ENCODE data around the gene DRAM1. TPM values are rescaled to one million over a fixed set of nuclear protein-coding genes. Genes with fewer than 3 reads are reported as not detected.

Gene DRAM1
- total and polyA plus RNA-seq, 10 of the 15 experiments (the other 5 are each of a cell fraction or from before 2014, with no cell fraction given): 22.4 to 91.5 (median 41.4) TPM

- TF ChIP-seq MTA3 (IDR thresholded peaks at IDR 0.05; ENCODE audit: borderline replicate concordance, low read length) (peak; percentile 85; the same call in 1 of the 2 replicates), CUX1 (IDR thresholded peaks at IDR 0.05; ENCODE audit: insufficient replicate concordance, low read depth, low read length) (no peak), SPI1 (IDR thresholded peaks at IDR 0.05; ENCODE audit: borderline replicate concordance, insufficient read depth, low read depth, low read length) (peak; percentile 97), PAX5 (IDR thresholded peaks at IDR 0.05; ENCODE audit: borderline replicate concordance, low read depth, low read length) (peak; percentile 72; the same call in 1 of the 2 replicates), BCL3 (IDR thresholded peaks at IDR 0.05; ENCODE audit: borderline replicate concordance, insufficient read depth, low read depth, low read length, poor library complexity, severe bottlenecking) (peak; percentile 36), EP300 (IDR thresholded peaks at IDR 0.05; ENCODE audit: borderline replicate concordance in 1 of 2, control insufficient read depth in 1 of 2, low read depth in 2 of 2, low read length in 2 of 2) (peak; percentile 57 to 76; a peak in 2 of 4 replicates), POLR2AphosphoS5 (IDR thresholded peaks at IDR 0.05; ENCODE audit: low read length) (no peak), ZBED1 (IDR thresholded peaks at IDR 0.05; ENCODE audit: borderline replicate concordance) (0 out of 2 replicates have a peak, but pooled peaks have one; percentile 63), E2F4 (IDR thresholded peaks at IDR 0.05; ENCODE audit: low read depth, low read length) (no peak), CBFB (IDR thresholded peaks at IDR 0.05; ENCODE audit: low read depth) (peak; percentile 77), MEF2A (IDR thresholded peaks at IDR 0.05; ENCODE audit: insufficient read depth, low read depth, low read length) (0 out of 2 replicates have a peak, but pooled peaks have one; percentile 52), BMI1 (IDR thresholded peaks at IDR 0.05; ENCODE audit: borderline replicate concordance) (0 out of 2 replicates have a peak, but pooled peaks have one; percentile 25), FOXM1 (IDR thresholded peaks at IDR 0.05; ENCODE audit: low read depth, low read length) (peak; percentile 78; the same call in 1 of the 2 replicates), IKZF1 (conservative IDR thresholded peaks at IDR 0.05) (peak; percentile 73), YY1 (IDR thresholded peaks at IDR 0.05; ENCODE audit: low read depth, low read length) (no peak), NR2F1 (conservative IDR thresholded peaks at IDR 0.05) (peak; percentile 94), POLR2AphosphoS2 (IDR thresholded peaks at IDR 0.05; ENCODE audit: low read depth, low read length) (no peak), TBL1XR1 (IDR thresholded peaks at IDR 0.05; ENCODE audit: low read depth, low read length) (peak; percentile 48; the same call in 1 of the 2 replicates), NBN (IDR thresholded peaks at IDR 0.05) (peak; percentile 46; the same call in 1 of the 2 replicates), ZNF217 (IDR thresholded peaks at IDR 0.05) (0 out of 2 replicates have a peak, but pooled peaks have one; percentile 44)
Measured at GRCh38 chr12:101854747-101855146, 22.6 kb upstream of the DRAM1 start (continued).
